NCI-H187 (cell line): ENCODE results near the gene TCAP.
A peak's percentile ranks its signal among the peaks of the same experiment; 100 is the strongest.

Experiments
- DNase-seq, 2 experiments: peaks; one replicate each; lab custom pipeline; 2025; lab: John Stamatoyannopoulos, UW

TCAP gene

GRCh38 chr17:39650121-39650579 lies 15.0 kb upstream of the TCAP start:
- no peak for DNase-seq

DNA sequence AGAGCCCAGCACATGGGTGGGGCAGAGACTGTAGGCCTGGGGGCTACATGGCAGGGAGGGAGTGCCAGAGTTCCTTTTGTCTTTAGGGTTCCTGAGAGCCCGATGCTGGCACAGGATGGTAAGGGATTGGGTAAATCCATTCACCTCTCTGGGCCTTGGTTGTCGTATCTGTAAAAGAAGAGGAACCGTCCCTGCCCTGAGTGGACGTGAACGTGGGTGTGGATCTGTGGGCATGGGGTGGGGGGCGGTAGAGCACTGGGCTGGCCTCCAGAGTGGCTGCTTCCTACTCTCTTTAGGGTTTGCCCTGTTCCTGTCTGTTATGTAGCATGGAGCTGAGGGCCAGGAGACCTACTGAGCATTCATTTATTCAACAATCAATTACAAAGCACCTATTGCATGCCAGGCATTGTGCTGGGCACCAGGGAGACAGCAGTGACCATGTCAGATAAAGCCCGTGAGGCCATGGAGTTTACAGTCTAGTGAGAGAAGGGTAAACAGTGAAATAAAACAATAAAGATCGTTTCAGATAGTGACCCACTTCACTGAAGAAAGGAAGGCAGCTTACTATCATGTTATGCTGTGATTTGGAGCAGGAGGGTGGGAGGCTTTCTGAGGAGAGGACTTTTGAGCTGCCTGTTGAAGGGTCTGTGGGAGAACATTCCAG lies 13.1 kb upstream of the TCAP start:
- no peak for DNase-seq

DNA sequence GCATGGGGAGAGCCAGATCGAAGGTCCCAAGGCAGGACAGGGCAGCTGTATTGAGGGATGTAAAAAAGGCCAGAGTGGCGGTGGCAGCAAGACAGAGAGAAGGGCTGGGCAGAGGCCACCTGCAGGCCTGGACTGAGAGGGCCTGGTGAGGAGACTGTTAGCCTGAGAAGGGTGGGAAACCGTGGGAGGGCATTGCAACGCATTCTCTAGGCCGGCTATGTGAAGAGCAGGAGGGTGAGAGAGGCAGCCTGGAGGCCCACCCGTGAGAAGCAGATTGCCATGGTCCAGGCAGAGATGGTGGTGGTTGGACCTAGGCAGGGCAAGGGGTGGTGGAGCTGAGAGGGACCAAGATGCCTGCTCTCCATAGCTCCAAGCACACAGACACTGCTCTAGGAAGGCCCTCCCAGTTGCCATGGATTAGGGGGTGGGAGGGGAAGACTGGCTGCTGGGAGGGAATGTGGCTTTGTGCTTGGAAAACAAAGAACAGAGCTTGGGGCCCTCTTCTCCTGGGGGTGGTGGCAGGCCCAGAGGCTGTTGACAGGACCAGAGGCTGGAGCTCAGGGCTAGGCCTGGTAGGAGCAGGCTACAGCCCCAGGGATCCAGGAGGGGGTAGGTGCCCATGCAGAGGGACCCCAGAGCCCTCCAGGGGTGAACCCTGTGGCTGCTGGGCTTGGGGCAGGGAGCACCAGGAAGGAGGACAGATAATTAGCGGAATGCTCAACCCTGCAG lies 12.4 kb upstream of the TCAP start:
- no peak for DNase-seq

DNA sequence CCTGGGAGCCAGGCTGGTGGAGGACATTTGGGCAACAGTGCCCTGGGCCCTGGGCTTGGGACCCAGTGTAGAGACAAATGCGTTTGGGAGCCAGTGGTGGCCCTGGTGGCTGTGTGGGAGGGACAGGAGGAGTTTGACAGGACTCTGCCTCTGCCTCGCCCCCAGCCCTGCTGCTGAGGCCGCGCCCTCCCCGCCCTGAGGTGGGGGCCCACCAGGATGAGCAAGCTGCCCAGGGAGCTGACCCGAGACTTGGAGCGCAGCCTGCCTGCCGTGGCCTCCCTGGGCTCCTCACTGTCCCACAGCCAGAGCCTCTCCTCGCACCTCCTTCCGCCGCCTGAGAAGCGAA lies 11.9 kb upstream of the TCAP start:
- DNase-seq, result no peak

DNA sequence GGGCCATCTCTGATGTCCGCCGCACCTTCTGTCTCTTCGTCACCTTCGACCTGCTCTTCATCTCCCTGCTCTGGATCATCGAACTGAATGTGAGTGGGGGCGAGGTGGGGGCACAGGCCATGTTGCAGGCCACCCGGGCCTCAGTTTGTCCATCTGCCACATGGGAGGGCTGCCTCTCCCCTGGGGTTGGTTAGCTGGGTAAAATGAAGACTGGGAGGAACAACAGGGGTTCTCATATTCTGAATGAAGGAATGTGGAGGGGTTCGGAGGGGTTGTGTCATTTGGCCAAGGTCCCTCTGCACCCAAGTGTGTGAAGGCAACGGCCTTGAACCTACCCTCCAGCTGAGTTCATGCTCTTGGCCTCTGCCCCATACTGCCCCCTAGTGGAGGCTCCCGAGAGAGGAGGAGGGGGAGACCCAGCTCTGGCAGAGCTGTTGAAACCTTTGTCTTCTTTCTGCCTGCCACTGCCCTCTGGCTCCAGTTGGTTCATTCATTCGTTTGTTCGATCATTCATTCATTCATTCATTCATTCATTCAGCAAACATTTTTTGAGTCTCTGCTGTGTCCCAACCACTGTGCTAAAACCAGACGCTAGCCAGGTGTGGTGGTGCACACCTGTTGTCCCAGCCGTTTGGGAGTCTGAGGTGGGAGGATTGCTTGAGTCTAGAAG lies 11.4 kb upstream of the TCAP start:
- peak in 1 of 2 experiments; percentile 37 for DNase-seq

DNA sequence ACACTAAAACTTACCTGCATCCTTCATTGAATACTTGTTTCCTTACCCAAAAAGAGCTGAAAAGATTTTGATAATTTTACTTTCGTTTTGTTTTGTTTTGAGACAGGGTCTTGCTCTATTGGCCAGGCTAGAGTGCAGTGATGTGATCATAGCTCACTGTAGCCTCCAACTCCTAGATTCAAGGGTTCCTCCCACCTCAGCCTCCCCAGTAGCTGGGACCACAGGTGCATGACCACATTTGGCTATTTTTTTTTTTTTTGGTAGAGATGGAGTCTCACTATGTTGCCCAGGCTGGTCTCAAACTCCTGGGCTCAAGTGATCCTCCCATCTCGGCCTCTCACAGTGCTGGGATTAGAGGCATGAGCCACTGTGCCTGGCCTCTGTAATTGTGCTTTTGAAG lies 10.0 kb upstream of the TCAP start:
- DNase-seq, result no peak

DNA sequence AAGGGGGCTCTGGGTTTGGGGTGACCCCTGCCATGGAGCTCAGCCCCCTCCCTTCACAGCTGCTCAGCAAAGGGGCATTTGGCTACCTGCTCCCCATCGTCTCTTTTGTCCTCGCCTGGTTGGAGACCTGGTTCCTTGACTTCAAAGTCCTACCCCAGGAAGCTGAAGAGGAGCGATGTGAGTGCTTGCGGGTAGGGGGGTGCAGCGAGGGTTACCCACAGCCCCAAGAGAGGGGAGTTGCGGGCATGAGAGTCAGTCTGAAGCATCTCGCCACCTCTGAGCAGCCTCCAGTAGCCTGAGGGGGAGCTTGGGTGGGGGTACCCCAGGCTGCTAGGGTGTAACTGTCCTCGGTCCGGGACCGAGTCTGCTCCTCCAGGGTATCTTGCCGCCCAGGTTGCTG lies 6.8 kb upstream of the TCAP start:
- no peak for DNase-seq

GRCh38 chr17:39658760-39659159 lies 6.4 kb upstream of the TCAP start:
- no peak for DNase-seq

- no peak for DNase-seq
Observed at GRCh38 chr17:39659279-39660010, 5.7 kb upstream of the TCAP start.

GRCh38 chr17:39660011-39660360 lies 5.2 kb upstream of the TCAP start:
- DNase-seq, result no peak

DNA sequence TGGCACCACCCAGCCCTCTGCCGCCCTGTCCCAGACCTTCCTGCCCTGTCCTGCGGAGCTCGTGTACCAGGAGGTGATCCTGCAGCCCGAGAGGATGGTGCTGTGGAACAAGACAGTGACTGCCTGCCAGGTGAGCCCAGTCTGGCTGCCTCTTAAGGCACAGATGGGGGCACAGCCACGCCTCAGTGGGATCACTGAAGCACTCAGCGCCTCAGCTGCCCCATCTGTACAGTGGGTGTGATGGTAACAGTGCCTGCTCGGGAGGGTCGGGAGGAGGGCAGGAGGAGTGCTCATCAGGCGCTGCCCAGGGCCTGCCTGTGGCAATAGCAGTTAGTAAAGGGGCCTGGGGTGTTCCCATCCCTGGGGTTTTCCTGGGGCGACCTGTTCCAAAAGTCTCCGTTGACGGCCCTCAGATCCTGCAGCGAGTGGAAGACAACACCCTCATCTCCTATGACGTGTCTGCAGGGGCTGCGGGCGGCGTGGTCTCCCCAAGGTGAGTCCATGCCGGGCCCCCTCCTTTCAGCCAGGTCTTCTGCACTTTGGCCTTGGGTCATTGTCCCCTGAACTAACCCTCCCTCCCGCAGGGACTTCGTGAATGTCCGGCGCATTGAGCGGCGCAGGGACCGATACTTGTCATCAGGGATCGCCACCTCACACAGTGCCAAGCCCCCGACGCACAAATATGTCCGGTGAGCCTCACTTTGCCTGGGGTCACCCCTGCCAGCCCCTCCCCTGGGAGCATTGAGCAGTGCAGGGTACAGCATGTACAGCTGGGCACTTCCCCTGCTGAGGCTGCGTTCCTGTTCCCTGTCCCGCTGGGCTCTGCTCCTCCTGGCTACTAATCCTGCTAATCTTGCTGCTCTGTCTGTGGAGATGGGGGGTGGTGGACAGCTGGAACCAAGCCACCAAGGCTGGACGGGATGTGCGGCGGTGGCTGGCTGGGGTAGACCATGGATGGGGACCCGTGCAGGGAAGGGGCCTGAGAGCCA lies 4.5 kb upstream of the TCAP start:
- DNase-seq, result no peak

DNA sequence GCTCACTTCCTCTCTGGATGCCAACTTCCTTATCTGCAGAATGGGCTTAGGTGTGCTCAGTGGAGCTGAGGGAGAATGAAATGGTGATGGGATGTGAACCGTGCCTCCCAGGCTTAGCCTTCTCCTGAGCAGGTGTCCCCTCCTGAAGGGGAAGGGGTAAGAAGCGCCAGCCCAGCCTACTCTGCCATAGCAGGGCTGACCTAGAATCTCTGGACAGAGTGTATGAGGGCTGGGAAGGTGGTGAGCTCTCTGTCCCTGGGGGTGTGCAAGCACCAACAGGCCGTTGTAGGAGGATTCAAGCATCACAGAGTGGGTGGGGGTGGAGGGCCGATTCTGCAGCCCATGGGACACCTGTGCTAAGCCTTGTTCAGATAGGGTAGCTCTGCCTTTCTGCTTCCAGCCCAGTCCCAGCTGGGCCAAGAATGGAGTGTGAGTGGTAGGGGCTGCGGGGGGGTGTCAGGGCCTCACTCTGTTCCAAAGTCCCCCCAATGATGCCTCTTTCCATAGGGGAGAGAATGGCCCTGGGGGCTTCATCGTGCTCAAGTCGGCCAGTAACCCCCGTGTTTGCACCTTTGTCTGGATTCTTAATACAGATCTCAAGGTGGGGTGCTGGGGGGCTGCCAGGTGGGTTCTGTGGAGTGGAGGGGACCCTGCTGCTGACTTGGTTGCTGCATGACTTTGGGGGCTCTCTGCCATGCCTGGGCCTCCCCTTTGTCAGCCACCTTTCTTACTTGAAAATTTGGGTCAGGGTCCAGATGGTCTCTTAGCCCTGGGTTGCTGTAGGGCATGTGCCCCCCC lies 3.2 kb upstream of the TCAP start:
- DNase-seq, result no peak

- DNase-seq, result no peak
Observed at GRCh38 chr17:39662551-39663339, 2.4 kb upstream of the TCAP start.

- no peak for DNase-seq
Observed at GRCh38 chr17:39663340-39663687, 1.8 kb upstream of the TCAP start.

- DNase-seq, result no peak
Observed at GRCh38 chr17:39663688-39664580, 1.2 kb upstream of the TCAP start.

- no peak for DNase-seq
Observed at GRCh38 chr17:39665642-39666224, 584 bp downstream of the TCAP start.

GRCh38 chr17:39666231-39666600 lies 1.1 kb downstream of the TCAP start:
- DNase-seq, result no peak

- DNase-seq, result no peak
Observed at GRCh38 chr17:39666601-39667261, 1.6 kb downstream of the TCAP start.
